NK-92 treated with Interleukin-12 subunit alpha and Interleukin-12 subunit beta, amount 100 ng/mL, for 24 hours (cell line): ENCODE results near the gene OPA1.

ENCODE experiments used
- DNase-seq: peaks from one replicate; lab custom pipeline; 2025; lab: John Stamatoyannopoulos, UW

OPA1 gene

DNA sequence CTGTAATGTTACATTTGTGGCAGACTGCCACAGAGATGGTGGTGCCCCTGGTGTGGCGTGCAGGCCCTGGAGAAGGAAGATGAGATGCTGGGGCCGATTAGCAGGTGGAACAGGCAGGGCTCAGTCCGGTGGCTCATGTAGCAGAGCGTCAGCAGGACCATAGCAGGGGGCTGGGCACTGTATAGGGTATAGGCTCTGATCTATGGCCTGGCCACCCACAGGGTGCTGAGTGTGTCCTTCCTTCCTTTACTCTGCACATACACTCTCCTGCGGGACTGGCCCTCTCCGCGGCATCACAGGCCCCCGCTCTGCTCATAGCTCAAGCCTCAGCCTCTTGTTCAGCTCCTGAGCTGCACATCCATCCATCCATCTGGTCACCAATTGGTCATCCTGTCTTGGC is 143.6 kb downstream of the OPA1 start:
- no peak for DNase-seq

DNA sequence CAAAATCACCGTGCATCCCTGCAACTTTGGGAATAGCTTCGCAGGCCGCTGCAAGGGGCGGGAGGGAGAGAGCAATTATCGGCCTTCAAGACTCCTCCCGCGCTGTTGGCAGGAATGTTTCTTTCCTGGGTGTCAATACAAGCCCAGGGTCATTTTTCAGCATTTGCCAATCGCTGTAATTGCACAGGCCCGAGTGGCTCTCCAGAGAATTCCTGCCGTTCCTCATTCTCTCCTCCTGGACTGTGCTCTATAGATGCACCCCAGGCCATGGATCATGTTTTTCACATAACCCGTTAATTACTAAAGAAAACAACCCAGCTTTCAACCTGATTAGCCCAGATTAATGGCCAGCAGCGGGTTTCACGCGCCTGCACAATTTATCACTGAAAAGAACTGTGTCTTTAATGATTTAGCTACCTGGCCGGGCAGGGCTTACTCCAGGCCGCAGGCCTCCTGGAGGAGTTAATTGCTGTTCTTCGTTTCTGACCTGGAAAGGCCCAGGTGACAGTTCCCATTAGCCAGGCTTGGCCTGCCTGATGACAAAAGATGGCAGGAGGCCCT is 144.3 kb downstream of the OPA1 start:
- no peak for DNase-seq

DNA sequence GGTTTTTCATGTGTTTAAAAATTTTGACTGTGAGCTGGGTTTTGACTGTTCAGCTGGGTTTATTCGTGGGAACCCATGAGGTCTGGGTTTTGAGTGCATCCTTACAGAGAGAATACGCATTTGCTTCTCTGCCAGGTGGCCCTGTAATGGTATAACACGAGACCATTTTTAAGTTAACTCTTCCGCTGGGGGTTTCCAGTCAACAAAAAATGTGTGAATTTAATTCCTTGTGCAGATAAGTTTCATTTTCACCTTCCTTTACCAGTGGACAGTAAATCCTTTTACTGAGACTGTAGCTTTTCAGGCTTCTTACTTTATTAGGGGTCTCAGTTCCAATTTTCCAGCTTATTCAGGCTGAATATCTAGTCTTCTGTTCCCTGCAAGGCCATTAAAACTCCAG is 149.6 kb downstream of the OPA1 start:
- no peak for DNase-seq

DNA sequence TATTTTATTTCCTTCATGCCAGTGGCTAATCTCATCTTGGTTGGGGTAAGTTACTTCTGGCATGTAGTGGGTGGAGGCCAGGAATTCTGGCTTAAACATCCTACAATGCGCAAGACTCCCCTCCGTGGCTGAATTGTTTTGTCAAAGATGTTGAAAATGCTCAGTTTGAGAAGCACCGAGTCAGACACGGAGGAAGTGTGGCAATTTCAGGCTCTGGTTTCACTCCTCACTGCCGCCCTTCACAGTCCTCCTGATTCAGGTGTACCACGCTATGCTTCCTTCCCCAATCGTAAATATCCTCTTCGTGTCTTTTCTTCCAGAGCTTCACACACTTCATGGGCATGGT is 150.7 kb downstream of the OPA1 start:
- no peak for DNase-seq

DNA sequence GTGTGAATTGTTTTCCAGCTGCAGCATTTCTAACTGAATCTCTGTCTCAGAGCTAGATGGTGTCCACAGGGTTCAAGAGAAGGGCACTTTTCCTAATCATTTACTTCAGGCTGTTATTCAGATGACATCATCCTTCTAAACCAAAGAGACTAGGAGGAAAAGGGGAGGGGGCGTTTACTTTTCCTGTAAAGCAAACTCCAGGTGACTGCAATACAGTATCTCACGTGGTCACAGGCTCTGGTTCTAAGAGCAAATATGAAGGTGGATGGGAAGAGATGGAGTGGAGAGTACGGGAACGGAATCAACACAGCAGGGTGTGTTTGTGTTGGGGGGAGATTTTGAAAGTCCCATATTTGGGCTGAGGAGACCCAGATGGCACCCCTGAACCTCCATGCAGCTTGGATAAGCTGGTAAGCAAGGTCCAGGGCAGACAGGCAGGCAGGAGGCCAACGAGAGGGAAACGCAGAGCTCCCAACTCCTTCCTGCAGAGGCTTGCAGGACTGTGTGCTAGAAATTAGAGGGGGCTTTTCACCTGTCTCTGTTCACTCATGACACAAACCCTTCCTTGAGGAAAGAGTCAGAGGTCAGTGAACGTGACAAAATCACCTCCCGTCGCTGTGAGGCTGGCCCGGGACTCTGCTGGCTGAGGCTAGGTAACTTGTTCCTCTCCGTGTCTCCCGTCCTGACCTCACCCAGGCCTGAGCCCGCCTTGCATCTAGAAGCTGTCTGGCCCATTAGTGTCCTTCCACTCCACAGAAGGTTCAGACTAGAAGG is 151.2 kb downstream of the OPA1 start:
- no peak for DNase-seq

DNA sequence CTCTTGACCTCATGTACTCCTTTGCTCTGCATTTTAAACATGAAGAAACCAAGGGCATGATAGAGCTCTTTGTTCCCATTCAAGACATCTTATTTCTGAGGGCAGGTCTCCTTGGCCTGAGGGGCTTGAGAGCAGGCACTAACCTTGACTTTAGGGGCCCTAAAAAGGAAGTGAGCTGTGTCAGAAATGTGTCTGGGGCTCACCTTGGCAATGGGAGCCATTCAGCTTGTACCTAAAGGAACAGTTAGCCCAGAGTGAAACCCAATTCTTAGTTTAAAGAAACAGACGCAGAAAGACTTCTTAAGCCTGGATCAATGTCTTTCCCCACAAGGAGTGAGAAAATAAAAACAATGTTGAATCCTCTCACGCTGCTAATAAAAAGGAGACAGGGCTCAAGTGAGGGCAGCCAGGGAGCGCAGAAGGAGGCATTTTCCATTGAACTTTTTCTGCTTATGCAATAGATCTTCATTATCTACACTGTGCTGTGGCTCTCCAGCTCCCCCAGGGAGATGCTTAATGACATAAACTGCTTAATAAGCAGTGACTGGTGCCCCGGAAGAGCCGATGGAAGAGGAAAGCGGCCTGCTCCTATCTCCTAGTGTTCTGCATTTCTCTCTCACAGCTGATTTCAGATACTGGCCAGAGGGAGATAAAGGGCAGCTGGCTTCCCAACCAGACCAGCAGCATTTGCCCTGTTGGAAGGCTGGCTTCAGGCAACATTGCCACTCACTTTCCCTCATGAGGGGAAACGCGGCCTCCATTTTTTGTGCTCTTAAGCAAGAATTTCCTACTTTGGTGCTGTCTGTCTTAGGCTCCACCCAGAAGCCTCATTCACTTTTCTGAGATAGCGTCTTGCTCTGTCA is 152.0 kb downstream of the OPA1 start:
- no peak for DNase-seq

DNA sequence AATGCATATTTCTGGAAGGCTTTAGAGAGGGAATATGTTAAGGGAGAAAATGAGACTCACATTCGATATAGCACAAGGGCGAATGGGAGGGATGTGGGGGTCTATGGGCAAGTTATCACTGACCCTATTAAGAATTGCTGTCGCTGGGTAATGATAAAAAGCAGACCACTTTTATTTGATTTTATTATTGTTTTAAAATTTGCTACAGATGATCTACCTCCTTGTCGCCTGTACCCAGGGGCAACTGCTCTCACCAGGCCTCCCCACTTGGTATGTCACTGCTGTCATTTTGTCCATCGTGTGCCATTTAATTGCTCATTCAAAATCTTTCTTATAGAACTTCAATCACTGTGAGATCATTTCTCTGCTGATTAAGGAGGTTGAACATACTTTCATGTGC is 153.8 kb downstream of the OPA1 start:
- DNase-seq, result no peak
